ENCODE results near the gene NOTCH1. TPM values are rescaled to one million over a fixed set of nuclear protein-coding genes. Genes with fewer than 3 reads are reported as not detected.

NOTCH1 gene
- total RNA-seq, 1 donor, result 10.5 TPM

GRCh38 chr9:136460772-136461325 lies 85.0 kb downstream of the NOTCH1 start:
- TF ChIP-seq, protein P1, sequence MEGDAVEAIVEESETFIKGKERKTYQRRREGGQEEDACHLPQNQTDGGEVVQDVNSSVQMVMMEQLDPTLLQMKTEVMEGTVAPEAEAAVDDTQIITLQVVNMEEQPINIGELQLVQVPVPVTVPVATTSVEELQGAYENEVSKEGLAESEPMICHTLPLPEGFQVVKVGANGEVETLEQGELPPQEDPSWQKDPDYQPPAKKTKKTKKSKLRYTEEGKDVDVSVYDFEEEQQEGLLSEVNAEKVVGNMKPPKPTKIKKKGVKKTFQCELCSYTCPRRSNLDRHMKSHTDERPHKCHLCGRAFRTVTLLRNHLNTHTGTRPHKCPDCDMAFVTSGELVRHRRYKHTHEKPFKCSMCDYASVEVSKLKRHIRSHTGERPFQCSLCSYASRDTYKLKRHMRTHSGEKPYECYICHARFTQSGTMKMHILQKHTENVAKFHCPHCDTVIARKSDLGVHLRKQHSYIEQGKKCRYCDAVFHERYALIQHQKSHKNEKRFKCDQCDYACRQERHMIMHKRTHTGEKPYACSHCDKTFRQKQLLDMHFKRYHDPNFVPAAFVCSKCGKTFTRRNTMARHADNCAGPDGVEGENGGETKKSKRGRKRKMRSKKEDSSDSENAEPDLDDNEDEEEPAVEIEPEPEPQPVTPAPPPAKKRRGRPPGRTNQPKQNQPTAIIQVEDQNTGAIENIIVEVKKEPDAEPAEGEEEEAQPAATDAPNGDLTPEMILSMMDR (IDR thresholded peaks at IDR 0.05; ENCODE audit: extremely low read depth, low read depth, low read length), result no peak
- H3K4me1 ChIP-seq (ENCODE audit: insufficient read depth, low read length), result no peaks in the 10 kb centered on the region
- peaks cover 13% of the 10 kb centered on the region for H4K20me1 ChIP-seq (ENCODE audit: insufficient read depth, low read length)
- H3K36me3 ChIP-seq (ENCODE audit: insufficient read depth, low read length), result peaks cover 92% of the 10 kb centered on the region
- H3K27ac ChIP-seq (ENCODE audit: low read depth, low read length), result no peak overlapping the region
- H2AFZ ChIP-seq (ENCODE audit: low read length), result no peak overlapping the region
- no peaks in the 10 kb centered on the region for H3K27me3 ChIP-seq (ENCODE audit: insufficient read depth, low read length)
- no peak overlapping the region for H3K4me2 ChIP-seq (ENCODE audit: insufficient read depth, low read length)
- H3K79me2 ChIP-seq (ENCODE audit: insufficient read depth, low read length), result peaks cover 26% of the 10 kb centered on the region
- no peak for DNase-seq (ENCODE audit: insufficient read length, low spot score, missing footprints)
- no peaks in the 10 kb centered on the region for H3K9me3 ChIP-seq (ENCODE audit: low read depth, low read length)
- H3K4me3 ChIP-seq (ENCODE audit: insufficient read depth, low read length), result no peak overlapping the region

DNA sequence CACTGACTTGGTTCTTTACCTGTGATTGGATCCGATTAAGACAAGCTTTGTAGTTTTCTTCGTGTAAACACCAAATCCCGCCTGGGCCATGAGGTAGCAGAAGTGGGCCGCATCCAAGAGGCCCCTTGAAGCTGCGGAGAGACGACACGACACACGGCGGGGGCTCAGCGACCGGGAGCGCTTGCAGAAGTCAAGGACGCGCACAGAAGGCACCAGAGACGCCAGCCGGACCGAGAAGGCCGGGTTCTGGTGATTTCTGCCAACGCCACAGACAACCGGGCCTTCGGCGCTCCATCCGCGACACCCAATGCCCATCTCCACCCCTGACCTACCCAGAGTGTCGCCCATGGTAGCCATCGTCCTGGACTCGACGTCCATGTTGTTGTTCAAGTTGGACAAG lies 86.4 kb downstream of the NOTCH1 start:
- Histone ChIP-seq H3K79me2 (ENCODE audit: insufficient read depth, low read length) (peaks cover 20% of the 10 kb centered on the region), H3K27ac (ENCODE audit: low read depth, low read length) (no peak overlapping the region), H3K9me3 (ENCODE audit: low read depth, low read length) (no peaks in the 10 kb centered on the region), H3K4me1 (ENCODE audit: insufficient read depth, low read length) (no peaks in the 10 kb centered on the region), H4K20me1 (ENCODE audit: insufficient read depth, low read length) (peaks cover 13% of the 10 kb centered on the region), H2AFZ (ENCODE audit: low read length) (no peak overlapping the region), H3K4me3 (ENCODE audit: insufficient read depth, low read length) (no peak overlapping the region), H3K27me3 (ENCODE audit: insufficient read depth, low read length) (no peaks in the 10 kb centered on the region), H3K4me2 (ENCODE audit: insufficient read depth, low read length) (no peak overlapping the region), H3K36me3 (ENCODE audit: insufficient read depth, low read length) (peaks cover 90% of the 10 kb centered on the region)
- DNase-seq (ENCODE audit: insufficient read length, low spot score, missing footprints), result no peak
- TF ChIP-seq, protein P1 (IDR thresholded peaks at IDR 0.05; ENCODE audit: extremely low read depth, low read depth, low read length), result no peak

DNA sequence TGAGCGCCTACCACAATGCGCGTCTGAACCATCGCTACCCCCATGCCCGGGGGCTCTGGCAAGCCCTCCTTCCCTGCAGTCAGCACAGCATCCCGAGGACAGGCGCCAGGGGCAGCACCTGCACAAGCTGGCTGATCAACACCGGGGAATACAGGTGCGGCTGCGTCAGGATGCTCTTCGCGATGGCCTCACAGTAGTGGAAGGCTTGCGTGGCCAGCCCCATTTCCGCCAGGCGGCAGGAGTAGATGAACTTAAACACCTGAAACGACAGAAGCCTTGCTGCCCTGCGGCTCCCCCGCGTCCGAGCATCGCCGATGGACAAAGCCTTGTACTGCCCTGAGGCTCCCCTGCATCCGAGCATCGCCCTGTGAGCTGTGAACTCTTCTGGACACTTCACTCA lies 88.5 kb downstream of the NOTCH1 start:
- Histone ChIP-seq H3K4me3 (ENCODE audit: insufficient read depth, low read length) (no peak overlapping the region), H3K79me2 (ENCODE audit: insufficient read depth, low read length) (peaks cover 11% of the 10 kb centered on the region), H2AFZ (ENCODE audit: low read length) (no peak overlapping the region), H4K20me1 (ENCODE audit: insufficient read depth, low read length) (peaks cover under 1% of the 10 kb centered on the region), H3K36me3 (ENCODE audit: insufficient read depth, low read length) (peaks cover 86% of the 10 kb centered on the region), H3K27me3 (ENCODE audit: insufficient read depth, low read length) (no peaks in the 10 kb centered on the region), H3K4me2 (ENCODE audit: insufficient read depth, low read length) (no peak overlapping the region), H3K9me3 (ENCODE audit: low read depth, low read length) (no peaks in the 10 kb centered on the region), H3K27ac (ENCODE audit: low read depth, low read length) (no peak overlapping the region), H3K4me1 (ENCODE audit: insufficient read depth, low read length) (no peaks in the 10 kb centered on the region)
- TF ChIP-seq, protein P1 (IDR thresholded peaks at IDR 0.05; ENCODE audit: extremely low read depth, low read depth, low read length), result no peak
- DNase-seq (ENCODE audit: insufficient read length, low spot score, missing footprints), result no peak

- no peaks in the 10 kb centered on the region for H3K27me3 ChIP-seq (ENCODE audit: insufficient read depth, low read length)
- TF ChIP-seq, protein P1 (IDR thresholded peaks at IDR 0.05; ENCODE audit: extremely low read depth, low read depth, low read length), result no peak
- no peaks in the 10 kb centered on the region for H4K20me1 ChIP-seq (ENCODE audit: insufficient read depth, low read length)
- H3K27ac ChIP-seq (ENCODE audit: low read depth, low read length), result no peak overlapping the region
- peaks cover 8% of the 10 kb centered on the region for H3K79me2 ChIP-seq (ENCODE audit: insufficient read depth, low read length)
- no peaks in the 10 kb centered on the region for H3K9me3 ChIP-seq (ENCODE audit: low read depth, low read length)
- H3K4me1 ChIP-seq (ENCODE audit: insufficient read depth, low read length), result no peaks in the 10 kb centered on the region
- no peak overlapping the region for H3K4me2 ChIP-seq (ENCODE audit: insufficient read depth, low read length)
- H2AFZ ChIP-seq (ENCODE audit: low read length), result no peak overlapping the region
- no peak overlapping the region for H3K4me3 ChIP-seq (ENCODE audit: insufficient read depth, low read length)
- peaks cover 85% of the 10 kb centered on the region for H3K36me3 ChIP-seq (ENCODE audit: insufficient read depth, low read length)
- no peak for DNase-seq (ENCODE audit: insufficient read length, low spot score, missing footprints)
Observed at GRCh38 chr9:136456258-136456657, 89.6 kb downstream of the NOTCH1 start.

Data from osteoblast (primary cell).